Skin of body (tissue), 2 donors: ENCODE results near the gene ATP6V1B1. TPM values are rescaled to one million over a fixed set of nuclear protein-coding genes. Genes with fewer than 3 reads are reported as not detected.

ENCODE experiments used
- DNase-seq: peaks from one replicate; lab custom pipeline; 2025; lab: John Stamatoyannopoulos, UW
- total RNA-seq: library from RNA; depleted of rRNA; stranded (reverse); fragments of >200 nt; gene quantifications from one replicate; pipeline ENCODE4 v1.2.3, GENCODE V29; 2014

ATP6V1B1 gene
- total RNA-seq, 1 donor from 2014 or later = 2.3 TPM

DNA sequence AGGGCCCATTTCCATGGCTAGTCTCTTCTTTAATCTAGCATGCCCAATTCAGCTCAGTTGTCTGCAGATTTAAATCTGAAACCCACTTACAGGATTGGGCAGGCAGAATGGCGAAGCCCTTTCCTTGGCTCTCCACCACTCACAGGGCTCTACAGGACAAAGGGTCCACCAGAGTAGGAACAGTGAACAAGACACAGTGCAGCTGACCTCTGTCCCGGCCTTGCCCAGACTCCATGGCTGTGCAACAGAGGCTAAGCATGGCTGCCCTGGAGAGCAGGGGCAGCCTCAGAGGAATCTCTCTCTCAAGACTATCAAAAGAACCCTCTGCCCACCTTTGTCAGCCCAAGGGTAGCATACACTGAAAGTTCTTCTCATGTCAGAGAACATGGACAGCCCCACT, 9.7 kb upstream of the ATP6V1B1 start:
- DNase-seq = no peak

DNA sequence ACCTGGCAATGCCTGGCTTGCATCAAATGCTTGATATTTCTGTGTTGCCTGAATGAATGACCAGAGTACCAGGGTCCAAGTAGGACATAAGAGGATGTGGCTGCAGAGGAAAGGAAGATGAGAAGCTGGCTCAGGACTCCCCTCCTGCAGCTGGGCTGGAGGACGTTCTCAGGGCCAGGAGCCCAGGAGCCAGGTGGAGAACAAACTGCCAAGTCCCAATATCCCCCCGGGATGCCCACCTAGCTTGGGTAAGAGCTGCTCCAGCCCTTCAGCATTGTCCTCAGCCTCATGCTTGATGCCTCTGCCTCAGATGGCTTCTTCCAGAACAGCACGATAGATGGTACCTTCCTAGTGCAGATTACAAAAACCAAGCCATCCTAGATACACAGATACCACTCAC, 8.6 kb upstream of the ATP6V1B1 start:
- no peak for DNase-seq

DNA sequence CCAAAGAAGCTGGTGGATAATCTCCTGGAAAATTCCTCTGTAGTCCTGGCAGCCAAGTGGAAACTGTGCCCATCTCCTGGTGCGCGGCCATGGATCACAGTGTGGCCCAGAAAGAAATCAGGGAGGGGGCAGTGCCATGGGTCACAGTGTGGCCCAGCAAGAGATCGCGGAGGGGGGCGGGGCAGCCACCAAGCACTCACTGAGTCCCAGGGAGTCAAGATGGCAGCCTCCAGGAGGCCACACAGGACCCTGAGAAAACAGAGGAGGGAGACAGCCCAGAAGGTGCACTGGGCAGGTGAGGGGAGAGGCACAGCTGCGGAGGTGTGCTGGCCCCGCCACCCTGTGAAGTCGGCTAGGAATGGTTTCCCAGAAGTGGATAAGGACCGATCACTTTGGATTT, 8.1 kb upstream of the ATP6V1B1 start:
- DNase-seq = no peak

DNA sequence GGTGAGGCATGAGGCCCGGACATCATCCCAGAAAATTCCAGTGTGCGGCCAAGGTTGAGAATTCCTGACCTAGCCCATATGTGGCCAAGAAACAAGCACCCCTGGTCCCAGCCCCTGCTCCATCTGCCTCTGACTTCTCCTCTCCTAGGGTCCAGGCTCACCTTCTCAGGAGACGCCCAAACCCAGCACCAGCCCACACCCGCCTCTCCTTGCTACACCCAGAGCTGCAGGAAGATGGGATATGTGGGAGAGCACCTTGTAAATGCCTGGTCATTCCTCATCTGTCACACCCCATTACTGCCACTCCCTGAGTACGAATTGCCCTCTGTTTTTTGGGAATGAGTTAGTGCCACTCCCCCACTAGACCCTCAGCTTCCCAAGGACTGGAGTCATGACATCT, 7.3 kb upstream of the ATP6V1B1 start:
- DNase-seq = no peak

DNA sequence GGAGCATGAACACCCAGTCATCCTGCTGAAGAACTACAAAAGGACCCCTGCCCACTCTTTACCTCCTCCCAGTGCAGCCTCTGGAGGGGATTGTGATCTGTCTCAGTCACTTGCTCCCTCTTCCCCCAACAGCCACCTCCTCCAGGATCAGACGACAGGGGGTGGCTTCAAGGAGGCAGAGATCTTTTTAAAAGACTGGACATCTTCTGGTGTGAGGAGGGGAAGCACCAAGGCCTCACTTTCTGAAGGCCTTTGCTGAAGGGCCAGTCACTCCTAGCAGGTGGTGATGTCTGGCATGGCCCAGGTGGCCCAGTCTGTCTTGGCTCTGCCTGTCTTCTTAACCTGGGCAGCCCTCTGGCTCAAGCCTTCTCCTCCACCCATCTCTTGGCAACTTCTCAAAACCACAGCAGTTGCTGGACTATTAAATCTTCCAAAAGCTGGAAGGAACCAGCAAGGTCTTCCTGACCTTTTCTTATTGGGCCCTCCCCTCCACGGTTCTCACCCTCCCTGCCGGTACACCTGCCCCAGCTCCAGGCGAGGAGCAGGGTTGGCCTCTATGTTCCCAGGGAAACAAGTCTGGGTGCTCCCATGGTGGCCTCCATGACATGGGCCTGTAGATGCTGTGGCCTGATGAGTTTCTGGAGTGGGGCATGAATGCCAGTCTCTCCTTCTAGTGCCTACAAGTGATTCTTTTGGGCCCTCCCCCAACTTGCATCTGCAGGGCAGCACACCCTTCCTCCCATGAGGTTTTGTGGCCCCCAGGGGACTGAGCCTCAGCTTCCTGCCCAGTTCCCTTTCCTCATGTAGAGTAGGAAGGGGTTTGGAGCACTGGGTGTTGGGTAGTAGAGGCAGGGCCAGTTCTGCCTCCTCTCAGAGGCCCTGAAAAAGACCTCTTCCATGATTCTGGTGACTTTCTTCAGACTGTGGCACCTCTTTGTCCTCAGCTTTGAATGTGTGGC, 5.0 kb upstream of the ATP6V1B1 start:
- no peak for DNase-seq

DNA sequence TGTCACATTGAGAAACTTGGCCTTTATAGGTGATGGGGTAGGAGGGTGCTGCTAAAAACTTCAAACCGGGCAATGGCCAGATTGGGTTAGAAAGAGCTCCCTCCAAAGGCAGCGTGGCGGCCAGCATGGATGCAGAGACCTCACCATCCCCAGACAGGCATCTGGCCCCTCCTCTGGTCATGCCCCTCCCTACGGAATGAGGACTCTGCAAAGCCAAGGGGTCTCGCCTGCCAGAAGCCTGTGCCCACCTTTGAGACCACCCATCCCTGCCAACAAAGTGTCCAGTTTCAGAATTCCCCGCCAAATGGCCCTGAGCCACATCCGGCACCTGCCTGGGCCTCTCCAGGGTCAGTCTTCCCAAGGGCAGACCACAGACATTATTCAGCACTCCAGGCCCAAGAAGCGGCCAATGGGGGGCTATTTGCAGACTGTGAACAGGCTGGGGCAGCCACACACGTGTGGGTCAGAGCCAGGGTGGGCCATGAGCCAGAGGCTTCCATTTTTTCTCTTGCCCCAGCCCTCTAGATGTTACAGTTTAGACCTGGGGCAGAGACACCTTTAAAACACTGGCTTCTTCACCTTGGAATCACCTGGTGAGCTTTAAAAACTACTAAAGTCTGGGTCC, 4.2 kb upstream of the ATP6V1B1 start:
- no peak for DNase-seq

DNA sequence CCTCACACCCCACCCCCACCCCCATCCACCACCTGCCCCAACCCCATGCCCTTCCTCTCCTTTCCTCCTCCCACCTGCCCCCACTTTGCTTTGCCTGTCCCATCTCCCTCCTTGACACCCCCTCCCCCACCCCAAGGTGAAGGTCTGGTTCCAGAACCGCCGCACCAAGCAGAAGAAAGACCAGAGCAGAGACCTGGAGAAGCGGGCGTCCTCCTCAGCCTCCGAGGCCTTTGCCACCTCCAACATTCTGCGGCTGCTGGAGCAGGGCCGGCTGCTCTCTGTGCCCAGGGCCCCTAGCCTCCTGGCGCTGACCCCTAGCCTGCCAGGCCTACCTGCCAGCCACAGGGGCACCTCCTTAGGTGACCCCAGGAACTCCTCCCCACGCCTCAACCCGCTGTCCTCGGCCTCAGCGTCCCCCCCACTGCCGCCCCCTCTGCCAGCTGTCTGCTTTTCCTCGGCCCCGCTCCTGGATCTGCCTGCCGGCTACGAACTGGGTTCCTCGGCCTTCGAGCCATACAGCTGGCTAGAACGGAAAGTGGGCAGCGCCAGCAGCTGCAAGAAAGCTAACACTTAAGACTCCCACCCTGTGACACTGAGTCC, 3.0 kb upstream of the ATP6V1B1 start:
- no peak for DNase-seq

DNA sequence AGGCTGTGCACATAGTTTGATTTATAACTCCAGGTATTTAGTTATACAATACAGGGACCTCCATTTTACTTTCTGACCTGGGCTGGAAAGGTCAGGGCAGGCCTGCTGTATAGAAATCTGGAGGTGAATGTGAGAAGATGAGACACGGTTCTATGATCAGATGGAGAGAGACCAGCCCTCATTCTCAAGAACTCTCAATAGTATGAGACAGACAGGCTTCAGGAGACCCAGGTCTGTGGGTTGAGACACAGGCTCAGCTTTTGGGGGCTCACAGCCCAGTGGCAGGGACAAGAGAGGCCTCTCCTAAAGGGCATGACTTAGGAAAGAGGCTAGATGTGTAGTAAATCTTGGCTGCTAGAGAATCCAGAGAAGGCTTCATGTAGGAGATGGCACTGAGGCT, 719 bp upstream of the ATP6V1B1 start:
- DNase-seq = no peak

DNA sequence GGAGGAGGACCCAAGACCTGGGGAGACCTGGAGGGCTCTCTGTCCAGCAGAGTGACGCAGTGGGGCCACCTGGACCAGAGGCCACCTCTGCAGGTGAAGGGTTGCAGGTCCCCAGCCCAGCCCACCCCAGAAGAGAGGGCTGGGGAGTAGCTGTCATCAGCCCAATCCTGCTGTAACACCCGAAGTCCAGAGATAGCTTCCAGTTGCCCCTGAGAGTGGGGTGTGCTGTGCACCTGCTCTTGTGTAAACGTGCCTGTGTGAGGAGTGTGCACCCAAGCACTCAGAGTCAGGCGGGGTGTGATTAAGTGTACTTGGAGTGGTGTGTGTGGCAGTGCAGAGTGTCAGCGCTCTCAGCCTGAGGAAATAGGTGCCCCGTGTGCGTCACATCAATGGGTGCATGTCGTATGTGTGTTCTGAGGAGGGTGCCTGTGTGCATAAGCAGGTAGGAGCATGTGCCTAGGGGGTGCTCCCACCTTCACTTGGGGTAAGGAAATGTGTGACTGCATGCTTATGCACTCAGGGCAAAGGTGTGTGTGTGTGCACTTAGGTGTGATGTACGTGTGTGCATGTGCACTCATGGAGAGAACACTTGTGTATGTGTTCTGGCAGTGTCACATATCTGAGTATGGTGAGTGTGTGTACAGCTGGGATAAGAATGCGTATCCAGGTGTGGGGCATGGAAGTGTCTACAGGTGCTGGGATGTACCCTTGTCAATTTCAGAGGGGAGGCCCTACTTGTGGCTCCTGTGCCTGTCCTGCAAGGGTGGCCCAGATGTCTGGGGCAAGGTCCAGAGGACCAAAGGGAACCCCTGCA, 672 bp downstream of the ATP6V1B1 start:
- no peak for DNase-seq

DNA sequence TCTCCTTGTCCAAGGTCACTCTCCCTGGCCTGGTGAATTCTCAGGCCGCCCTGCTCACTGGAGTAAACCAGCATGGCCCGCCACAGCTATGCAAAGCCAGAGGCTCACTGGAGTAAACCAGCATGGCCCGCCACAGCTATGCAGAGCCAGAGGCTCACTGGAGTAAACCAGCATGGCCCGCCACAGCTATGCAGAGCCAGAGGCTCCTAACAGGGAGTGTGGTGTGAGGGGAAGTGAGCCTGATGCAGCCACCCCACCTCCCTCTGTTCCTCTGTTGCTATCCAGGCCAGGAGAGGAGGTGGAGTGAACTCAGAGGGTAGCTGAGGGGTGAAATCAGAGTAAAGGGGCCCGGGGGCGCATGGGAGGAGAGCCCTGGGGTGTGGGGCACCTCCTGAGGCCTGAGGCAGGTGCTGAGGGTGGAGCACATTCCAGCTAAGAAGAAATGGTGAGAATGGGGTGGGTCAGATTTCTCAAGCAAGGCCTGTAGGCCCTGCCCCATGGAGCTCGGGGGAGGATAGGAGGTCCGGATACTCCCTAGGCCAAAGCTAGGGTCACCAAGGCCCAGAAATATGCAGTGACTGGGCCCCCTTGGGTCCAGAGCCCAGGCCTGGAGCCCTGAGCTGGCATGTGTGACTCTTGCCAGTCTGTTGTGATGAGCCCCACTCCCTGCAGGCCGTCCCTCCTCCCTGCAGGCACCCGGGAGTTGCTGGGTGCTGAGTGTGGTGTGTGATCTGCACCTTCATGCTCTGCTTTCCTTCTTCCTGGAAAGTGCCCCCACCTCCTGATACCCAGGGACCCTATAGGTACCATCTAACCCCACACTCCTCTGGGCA, 1.5 kb downstream of the ATP6V1B1 start:
- no peak for DNase-seq

DNA sequence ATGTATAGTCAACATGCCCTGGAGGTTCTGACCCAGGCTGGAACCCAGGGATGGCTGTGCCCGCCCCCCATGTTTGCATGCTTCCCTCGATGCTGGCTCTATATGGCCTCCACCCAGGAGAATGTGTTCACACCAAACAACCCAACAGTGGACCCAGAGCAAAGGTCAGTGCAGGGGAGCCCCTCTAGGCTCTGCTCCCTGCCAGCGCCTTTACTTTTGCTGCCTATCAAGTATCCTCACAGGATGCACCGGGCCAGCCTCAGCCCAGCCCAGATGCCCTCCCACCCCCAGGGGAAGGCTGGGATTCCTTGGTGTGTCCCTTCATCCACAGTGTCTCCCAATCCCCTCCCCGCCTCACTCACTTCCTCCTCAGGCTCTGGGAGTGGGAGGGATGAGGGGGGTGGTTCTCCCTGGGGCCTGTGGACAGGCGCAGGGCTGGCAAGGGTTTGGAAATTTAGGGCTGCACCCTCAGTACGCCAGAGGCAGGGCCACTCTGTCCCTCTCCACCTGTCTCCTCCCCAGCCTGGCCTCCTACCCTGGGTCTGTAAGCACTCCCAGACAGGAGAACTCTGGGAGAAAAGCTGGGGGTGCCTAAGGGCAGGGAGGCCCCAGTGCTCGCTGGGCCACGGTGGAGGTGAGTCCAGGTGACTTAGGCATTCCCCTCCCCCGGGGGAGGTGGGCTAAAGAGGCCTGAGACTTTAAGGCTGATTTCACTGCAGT, 2.3 kb downstream of the ATP6V1B1 start:
- no peak for DNase-seq

DNA sequence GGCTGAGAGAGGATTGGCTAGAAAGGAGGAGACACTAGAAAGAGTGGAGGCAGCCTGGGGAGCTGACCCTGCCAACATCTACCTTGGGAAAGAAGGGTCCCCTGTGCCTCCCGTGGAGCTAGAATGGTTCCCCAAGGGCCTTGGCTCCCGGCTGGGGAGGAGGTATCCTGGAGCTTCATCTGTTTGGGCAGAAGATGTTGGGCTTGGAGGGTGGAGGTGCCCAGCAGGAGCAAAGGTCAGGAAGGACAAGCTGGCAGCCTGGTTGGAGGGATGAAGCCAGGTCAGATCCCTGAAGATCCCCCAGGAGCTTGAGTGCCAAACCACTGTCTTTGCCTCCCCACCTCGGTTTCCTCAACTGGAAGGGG, 2.9 kb downstream of the ATP6V1B1 start:
- no peak for DNase-seq

DNA sequence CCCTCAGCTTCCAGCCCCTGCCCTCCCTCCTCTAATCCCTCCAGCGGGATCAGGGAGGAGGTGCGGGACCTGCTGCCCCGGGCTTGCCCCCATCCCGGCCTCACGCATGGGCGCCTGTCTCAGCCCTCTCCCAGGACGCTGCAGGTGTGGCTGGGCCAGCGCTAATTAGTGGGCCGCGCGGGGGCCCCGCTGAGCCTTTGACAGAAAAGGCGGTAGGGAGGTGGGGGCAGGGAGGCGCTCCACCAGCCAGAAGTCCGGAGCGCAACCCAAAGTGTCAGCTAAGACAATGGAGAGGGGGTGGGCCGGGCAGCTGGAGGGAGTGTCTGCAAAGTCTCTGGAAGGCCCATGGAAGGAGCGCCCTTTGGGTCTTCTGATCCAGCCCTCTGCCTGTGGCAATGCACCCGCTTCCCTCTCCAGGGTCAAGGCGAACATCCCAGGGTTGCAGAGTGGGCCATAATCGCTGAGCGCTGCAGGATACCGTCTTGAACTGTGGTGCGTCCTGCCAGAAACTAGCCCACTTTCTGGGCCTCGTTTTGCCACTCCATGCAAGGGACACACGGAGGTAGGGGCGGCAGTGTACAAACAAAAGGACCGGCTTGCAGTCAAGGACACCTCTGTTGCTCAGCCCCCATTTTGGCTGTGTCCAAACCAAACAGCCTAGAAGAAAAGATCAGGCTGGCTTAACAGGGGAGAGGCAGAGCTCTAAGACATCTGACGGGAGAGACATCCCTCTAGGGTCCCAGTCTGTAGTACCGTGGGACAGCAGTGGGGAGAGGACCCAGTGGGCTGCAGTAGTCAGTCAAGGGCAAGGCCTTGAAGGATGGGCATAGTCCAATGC, 3.5 kb downstream of the ATP6V1B1 start:
- DNase-seq = no peak

DNA sequence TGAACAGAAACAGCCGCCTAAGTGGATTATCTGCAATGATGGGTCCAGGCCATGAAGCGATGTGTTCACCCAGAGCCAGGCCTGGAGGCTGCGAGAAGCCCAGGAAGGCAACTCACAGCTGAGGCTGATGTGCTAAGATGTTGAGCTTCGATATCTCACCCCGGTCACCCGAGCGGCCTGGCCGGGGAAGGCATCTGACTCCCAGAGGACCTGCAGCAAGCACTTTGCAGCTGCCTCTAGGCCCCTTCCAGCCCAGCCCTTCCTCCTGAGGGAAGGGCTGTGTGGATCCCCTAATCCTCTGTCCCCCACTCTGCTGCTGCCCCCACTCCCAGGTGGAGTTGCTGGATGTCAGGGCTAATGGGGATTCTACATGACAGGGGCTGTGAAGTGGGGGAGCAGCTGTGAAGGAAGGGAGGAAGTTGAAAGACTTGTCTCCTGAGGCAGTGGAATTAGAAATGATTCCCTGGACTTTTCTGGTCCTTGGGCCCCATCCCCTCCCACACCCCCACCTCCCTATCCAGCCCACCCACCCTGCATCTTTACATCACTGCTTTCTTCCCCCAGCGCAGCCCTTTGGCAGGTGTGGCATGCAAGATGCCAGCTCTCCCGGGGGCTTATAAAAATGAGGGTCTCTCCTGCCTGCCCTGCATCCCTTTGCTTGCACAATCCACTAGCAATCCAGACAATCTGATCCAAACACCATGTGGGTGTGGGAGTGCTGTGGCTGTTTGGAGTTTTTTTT, 4.3 kb downstream of the ATP6V1B1 start:
- no peak for DNase-seq

DNA sequence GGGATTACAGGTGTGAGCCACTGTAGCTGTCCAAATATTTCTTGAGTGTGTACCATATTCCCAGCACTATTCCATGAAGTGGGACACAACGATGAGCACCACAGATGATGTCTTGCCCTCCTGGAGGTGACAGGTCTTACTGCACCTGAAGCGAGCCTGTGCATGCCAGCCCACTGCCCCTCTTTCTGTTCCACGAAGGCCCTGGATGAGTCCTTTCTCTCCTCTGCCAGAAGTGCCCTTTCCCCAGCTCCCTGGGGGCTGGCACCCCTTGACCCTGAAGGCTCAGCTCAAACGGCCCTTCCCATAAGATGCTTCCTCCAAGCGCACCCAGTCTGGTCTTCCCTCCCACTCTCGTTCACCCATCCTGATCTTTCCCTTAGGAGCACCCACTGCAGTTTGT, 5.5 kb downstream of the ATP6V1B1 start:
- no peak for DNase-seq

DNA sequence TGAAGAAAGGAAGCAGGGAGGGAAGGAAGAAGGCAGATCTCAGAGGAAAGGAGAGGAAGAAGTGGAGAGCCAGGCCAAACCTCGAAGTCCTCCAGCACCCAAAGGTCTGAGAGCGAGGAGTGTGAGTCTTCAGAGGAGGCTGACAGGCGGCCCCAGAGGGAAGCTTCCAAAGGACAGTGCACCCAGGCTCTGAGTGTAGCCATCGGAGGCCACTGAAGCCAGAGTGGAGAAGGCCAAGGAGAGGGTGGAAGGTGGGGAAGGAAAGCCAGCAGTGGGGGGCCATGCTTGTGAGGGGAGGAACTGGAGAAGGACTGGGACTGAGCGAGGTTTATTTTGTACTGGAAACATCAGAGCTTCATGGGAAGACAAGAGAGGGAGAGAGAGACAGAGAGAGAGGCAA, 6.0 kb downstream of the ATP6V1B1 start:
- DNase-seq = no peak

DNA sequence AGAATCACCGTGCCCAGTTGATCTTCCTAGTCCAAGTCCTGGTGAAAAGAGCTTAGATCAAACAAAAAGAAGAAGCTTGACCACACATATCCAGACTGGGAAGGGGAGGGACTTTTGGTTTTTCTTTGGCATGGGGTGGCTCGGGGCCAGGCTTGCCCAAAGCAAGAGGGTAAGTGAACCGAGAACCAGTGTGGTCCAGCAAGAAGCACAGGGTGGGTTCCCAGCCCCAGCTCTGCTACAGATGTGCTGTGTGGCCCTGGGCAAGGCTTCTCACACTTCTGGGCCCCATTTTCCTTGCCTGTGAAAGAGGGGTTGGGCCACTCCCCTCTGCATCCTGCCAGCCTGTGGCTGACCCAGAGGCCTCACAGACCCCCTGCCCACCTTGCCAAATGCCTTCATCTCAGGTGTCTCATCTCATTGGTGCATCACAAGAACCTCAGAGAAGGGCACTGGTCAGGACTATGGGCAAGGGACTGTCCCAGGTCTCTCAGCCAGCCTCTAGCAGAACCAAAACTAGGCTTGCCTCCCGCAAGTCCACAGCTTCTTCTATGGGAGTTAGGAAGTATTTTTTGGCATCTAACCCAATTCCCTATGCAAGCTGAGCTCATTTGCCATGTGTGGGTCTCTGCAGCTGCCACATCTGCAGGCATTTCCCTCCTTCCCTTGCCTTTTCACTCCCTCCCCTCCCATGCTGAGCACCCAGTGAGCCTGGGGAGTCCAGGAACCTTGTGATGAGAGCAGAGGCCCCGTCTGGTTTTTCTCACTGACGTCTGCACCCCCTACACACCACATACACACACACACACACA, 6.9 kb downstream of the ATP6V1B1 start:
- DNase-seq = peak; percentile 74
